T-helper 1 cell treated with Interleukin-12 subunit alpha and Interleukin-12 subunit beta and Interleukin-4 antibody, amounts not matched to agents 30 μg/mL and 1 μg/mL, for 36 hours (primary cell): ENCODE data around the gene NR1D1.

Source experiments
- H3K27ac Mint-ChIP-seq: one replicate; pipeline ENCODE4 v1.8.0; 2021; ENCODE audit warnings: mild to moderate bottlenecking, mixed read lengths
- H3K27me3 Mint-ChIP-seq: one replicate; pipeline ENCODE4 v1.8.0; 2021; ENCODE audit warnings: low read depth, mixed read lengths
- H3K36me3 Mint-ChIP-seq: one replicate; pipeline ENCODE4 v1.8.0; 2021; ENCODE audit warnings: low read depth, mixed read lengths
- H3K4me1 Mint-ChIP-seq: one replicate; pipeline ENCODE4 v1.8.0; 2021; ENCODE audit warnings: low read depth, mixed read lengths
- H3K4me3 Mint-ChIP-seq: one replicate; pipeline ENCODE4 v1.8.0; 2021; ENCODE audit warnings: mild to moderate bottlenecking, moderate library complexity, mixed read lengths
- H3K9me3 Mint-ChIP-seq: one replicate; pipeline ENCODE4 v1.8.0; 2021; ENCODE audit warnings: mixed read lengths

The NR1D1 gene

DNA sequence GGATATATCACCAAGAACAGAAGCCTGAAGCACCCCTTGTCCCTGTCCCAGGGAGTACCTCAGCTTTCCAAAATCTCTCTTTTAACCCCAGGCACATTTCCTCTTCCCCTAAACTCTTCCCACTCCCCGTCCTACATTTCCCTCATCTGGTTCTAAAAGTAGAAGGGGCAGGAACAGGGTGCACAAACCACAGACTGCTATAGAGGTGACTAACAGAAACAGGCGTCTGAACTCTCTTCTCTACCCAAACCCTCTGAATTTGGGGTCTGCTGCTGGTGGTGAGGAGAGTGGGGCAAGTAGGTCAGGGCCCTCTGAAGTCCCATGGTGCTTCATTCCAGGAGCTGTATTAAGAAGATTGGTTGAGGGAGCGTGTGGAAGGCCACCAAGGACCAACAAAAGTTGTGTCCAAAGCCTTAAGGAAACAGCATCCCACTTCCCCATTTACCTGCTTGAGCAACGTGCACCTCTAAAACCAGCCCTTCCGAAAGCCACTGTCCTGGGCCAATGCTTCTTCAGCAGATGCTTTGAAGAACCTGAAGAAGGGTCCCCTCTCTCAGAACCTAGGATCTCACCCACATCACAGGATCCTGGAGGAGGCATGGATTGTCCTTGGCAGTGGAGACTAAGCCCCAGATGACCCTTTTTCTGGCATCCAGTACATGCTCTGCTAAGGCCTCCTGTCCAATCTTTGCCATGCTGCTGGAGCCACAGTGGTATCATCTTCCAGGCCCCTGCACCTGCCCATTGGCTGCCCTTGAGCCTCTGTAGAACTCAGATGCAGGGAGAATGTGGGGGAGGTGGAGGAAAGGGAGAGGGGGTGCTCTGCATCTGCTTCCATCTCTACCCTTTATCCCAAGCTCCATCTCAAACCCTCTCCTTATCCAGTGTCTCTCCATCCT lies 5.7 kb upstream of the NR1D1 start:
- H3K27ac Mint-ChIP-seq: no peak overlapping the region
- H3K4me1 Mint-ChIP-seq: peaks cover 67% of the 10 kb centered on the region
- H3K36me3 Mint-ChIP-seq: no peaks in the 10 kb centered on the region
- H3K27me3 Mint-ChIP-seq: peaks cover 28% of the 10 kb centered on the region
- no peak overlapping the region for H3K4me3 Mint-ChIP-seq
- H3K9me3 Mint-ChIP-seq: no peaks in the 10 kb centered on the region

DNA sequence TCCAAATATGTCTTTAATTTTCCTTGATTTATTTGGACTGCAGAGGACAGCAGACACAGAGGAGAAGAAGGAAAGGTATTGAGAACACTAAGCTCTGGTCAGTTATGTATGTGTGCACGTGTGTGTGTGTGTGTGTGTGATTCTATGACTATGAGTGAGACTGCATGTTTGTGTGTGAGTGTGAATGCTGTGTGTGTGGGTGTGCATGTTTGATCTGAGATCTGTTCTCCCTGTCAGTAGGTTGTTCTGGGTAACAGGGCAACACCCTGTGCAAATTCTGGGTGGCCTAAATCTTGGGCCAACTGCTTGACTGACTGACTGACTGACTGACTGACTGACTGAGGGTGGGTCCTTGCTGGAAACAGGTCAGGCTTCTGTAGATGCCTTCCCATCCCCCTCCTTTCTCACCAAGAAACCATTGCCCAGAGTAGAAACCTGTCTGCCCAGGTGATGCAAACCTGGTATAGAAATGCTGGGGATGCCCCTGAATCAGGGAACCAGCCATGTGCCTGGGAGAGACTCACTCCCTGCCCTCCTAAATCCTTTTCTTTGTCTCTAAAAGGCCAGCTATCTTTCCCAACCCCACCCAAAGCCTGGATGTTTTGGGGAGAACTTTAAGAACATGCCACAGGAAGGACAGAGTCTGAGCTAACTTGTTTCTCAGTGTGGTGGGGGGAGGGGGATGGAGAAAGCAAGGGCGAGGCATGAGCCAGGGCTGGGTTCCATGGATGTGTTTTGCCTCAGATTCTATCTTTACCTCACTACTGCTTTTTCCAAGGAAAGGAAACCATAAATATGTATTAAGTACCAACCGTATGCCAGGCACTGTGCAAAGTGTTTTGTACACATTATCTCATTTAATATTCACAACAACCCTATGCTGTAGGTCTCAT lies 4.5 kb upstream of the NR1D1 start:
- H3K27ac Mint-ChIP-seq: peak overlapping the region; percentile 55
- peaks cover 67% of the 10 kb centered on the region for H3K4me1 Mint-ChIP-seq
- H3K4me3 Mint-ChIP-seq: no peak overlapping the region

DNA sequence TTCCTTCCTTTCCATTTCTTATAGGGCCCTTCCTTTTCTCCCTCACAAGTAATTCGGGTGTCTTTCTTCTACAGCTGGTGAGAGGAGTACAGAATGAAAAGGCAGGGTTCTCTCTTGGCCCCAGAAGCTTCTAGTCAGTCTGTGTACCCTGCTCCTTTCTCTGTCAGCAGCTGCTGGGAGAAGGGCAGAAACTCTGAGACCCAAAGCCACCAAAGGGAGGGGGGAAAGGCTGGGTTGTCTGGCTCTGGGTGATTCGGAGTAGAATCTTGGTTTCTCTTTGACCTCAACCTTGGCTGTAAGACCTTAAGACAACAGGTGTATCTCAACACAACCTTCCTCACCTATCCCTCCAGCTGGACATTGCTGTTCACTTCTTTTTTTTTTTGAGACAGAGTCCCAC lies 3.3 kb upstream of the NR1D1 start:
- Mint-ChIP-seq H3K36me3 (no peaks in the 10 kb centered on the region), H3K9me3 (no peaks in the 10 kb centered on the region), H3K27me3 (peaks cover 29% of the 10 kb centered on the region), H3K4me3 (peak overlapping the region; percentile 28), H3K27ac (no peak overlapping the region), H3K4me1 (peaks cover 70% of the 10 kb centered on the region)

More for the DNA sequence above, 4.5 kb upstream of the NR1D1 start:
- Mint-ChIP-seq H3K27me3 (peaks cover 29% of the 10 kb centered on the region), H3K9me3 (no peaks in the 10 kb centered on the region), H3K36me3 (no peaks in the 10 kb centered on the region)

DNA sequence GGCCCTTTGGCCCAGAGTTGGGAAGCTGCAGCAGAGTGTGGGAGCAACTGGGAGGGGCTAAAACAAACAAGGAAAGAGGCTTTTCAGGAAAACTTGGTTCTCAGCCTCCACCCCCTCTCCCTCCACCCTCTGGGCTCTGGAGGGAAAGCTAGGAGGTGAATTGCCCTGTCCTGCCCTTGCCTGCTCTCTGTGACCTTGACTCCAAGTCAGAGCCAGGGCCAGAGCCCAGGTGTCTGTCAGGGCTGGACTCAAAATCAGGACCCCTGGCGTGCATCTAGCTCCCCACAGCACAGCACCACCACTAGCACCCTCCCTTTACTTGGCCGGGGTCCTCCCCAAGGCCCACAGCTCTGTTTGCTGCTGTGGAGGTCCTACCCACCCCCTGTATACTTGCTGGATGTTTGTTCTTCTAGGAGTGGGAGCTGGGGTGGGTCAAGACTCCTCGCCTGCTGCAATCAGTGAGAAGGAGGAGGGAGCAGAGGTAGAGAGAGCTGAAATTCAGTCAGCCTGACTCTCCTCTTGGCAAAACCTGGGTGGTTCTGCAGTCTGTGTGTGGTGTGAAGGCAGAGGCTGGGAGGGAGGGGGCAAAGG lies 2.8 kb upstream of the NR1D1 start:
- peaks cover 29% of the 10 kb centered on the region for H3K27me3 Mint-ChIP-seq
- no peaks in the 10 kb centered on the region for H3K36me3 Mint-ChIP-seq
- no peak overlapping the region for H3K4me3 Mint-ChIP-seq
- no peaks in the 10 kb centered on the region for H3K9me3 Mint-ChIP-seq
- no peak overlapping the region for H3K27ac Mint-ChIP-seq
- H3K4me1 Mint-ChIP-seq: peaks cover 72% of the 10 kb centered on the region

DNA sequence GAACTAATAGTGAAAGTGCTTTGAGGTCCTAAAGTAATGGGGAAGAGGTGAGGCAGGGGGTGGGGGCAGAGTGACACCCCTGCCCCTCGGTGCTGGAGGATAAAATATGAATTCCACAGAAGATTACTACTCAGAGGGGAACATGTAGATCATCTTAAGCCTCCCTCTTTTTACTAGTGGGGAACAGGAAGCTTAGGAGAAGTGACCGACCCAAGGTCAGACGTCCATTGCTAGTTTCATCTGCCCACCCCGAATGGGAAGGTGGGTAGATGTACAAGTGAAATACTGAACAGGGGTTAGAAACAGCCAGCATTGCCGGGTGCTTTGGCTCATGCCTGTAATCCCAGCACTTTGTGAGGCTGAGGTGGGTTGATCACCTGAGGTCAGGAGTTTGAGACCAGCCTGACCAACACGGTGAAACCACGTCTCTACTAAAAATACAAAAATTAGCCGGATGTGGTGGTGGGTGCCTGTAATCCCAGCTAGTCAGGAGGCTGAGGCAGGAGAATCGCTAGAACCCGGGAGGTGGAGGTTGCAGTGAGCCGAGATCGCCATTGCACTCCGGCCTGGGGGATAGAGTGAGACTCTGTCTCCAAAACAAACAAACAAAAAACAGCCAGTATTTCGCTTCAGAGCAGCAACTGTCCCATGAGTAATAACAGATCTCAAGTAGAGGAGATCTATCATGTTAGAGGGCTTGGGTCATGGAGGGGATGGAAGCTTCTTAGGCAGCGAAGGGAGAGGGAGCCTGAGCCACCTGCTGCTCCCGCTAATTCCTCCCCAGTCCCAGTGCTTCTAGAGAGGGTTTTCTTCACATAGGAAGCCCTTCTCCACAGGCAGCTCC lies 1.2 kb upstream of the NR1D1 start:
- H3K36me3 Mint-ChIP-seq: peaks cover 3% of the 10 kb centered on the region
- peaks cover 15% of the 10 kb centered on the region for H3K27me3 Mint-ChIP-seq
- peak overlapping the region; percentile 74 for H3K27ac Mint-ChIP-seq
- no peak overlapping the region for H3K4me3 Mint-ChIP-seq
- peaks cover 70% of the 10 kb centered on the region for H3K4me1 Mint-ChIP-seq
- no peaks in the 10 kb centered on the region for H3K9me3 Mint-ChIP-seq

DNA sequence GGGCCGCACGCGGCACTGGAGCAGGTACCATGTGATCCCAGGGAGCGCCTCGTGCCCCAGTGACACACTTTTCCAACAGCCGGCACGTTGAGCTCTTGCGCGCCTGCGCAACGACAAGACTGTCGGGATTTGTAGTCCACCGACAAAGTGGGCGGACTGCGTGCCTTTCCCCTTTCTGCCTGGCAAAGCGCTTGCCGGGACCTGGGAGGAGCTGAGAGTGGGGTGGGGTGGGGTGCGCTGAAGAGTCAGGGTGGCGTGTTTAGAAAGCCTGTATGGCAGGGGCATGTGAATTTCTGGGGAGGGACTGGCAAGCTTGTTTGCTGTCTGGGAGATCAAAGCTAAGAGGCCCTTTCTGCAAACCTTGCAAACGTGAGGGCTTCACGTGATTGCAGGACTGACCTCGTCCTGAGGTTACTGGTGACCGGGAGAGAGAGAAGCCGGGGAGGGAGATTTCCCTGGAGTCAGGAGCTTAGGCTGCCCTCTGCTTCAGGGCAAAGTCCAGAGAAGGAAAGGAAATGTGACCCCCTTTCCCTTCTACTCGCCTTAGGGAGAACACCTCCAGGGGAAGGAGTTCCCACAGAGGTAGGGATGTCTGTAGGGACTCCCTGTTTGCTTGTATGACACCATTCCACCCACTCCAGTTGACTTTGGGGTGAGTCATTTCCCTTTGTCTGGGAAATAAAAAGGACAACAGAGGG lies 429 bp upstream of the NR1D1 start:
- peaks cover 7% of the 10 kb centered on the region for H3K27me3 Mint-ChIP-seq
- no peaks in the 10 kb centered on the region for H3K9me3 Mint-ChIP-seq
- peaks cover 7% of the 10 kb centered on the region for H3K36me3 Mint-ChIP-seq
- peak overlapping the region; percentile 71 for H3K27ac Mint-ChIP-seq
- H3K4me3 Mint-ChIP-seq: peak overlapping the region; percentile 87
- H3K4me1 Mint-ChIP-seq: peaks cover 68% of the 10 kb centered on the region

DNA sequence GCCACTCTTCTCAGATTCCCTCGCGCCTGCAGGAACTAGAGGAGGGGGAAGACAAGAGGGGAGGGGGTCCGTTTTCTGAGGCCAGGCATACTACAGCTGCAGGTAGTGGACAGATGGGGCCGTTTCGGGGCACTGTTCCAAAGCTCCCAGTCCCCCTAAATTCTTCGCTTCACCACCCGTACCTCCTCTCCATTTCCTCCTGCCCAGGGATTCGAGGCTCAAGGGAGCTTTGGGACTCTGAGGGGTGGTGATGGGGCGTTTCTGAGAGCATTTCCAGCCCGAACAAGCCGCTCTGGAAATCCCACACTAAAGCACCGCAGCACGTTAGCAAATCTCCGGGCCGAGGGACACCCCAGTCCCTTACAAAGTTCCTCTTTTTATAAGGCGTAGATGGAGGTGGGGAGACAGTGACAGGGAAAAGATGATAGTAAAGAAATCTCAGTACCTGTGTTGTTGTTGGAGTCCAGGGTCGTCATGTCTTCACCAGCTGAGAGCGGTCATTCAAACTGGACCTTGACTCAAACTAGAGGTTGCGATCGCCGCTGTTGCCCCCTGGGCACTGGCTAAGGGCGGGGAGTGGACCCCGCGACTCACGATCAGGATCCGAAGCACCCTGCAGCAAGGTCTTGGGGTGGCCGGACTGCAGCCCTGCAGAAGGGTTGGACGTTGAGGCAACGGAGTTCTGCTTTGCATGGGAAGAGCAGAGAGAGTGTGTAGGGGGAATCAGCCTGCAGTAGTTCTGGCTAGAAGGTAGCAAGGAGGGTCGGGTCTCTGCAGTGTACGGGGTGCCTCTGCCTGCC lies 570 bp downstream of the NR1D1 start:
- Mint-ChIP-seq H3K27ac (peak overlapping the region; percentile 71), H3K9me3 (no peaks in the 10 kb centered on the region), H3K27me3 (peaks cover 4% of the 10 kb centered on the region), H3K4me1 (peaks cover 66% of the 10 kb centered on the region), H3K4me3 (peak overlapping the region; percentile 87), H3K36me3 (peaks cover 7% of the 10 kb centered on the region)

DNA sequence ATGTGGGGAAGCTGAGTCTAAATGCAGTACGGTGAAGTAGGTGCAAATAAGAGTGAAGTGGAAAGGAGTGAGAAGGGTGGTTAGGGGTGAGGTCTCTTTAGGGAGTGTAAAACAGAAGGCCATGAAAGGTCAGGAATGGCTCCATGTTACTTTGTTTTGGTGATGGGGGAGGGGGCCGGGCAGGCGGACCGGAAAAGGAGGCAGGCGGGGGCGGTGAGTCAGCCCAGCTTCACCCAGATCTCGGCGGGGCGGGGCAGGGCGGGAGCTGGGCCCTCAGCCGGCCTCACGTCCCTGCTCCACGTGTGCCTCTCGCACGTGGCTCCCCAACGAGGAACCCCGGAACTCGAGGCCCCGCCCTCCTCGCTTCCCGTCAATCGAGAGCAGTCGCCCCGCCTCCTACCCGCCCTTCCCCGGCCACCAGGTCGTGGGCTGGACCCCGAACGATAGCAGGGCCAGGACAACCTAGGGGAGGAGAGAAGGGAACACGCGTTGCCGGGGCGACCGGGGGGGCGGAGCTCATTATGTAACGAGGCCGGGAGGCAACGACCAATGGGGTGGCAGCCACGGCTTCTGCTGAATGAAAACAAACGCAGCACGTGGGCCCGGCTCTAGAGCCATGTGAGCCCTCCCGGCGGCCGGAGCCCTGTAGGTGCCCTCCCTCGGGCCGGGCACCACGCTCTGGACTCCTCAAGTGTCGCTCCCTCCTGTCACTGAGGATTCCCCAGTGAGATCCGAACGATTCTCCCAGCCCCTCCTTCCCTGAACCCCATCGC lies 1.4 kb downstream of the NR1D1 start:
- Mint-ChIP-seq H3K27me3 (peaks cover 4% of the 10 kb centered on the region), H3K36me3 (peaks cover 10% of the 10 kb centered on the region), H3K4me3 (peak overlapping the region; percentile 87)

DNA sequence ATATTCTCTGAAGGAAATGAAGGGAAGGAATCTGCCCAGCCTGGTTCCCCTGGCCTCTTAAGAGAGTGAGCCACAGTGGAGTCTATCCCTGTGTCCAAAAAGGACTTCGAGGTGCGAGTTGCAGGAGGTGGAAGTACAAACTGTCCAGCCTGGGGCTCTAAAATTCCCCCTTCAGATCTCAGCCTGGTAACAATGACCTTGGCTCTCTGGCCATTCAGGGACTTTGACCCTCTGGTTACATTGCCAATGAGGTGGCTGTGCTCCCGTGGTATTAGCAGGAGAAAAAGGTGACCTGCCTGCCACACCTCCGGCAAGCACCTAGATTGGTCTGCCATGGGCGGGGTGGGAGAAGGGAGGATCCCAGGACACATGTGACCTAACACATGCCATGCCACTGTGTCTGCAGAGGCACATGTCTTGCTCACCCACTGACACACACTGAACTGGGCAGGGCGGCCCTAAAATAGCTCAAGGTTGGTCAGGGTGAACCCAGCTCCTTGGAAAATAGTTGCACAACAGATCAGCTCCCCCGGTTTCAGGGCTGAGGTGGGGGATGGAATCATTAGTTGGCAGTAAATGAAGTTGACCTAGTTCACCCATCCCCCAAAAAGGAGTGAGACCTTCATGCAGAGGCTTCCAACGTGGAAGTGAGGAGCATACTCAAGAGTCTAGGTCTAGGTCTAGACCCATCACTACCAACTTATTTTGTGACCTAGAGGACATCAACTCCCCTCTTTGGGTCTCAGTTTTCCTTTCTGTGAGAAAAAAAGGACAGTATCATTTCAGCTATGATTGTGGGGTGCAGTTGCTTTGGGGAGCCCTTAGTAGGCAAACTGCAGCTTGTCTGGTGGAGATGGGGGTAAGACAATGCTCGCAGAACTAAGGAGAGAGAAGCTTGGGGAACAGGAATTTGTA lies 2.2 kb downstream of the NR1D1 start:
- no peaks in the 10 kb centered on the region for H3K9me3 Mint-ChIP-seq
- H3K4me3 Mint-ChIP-seq: peak overlapping the region; percentile 63
- H3K27ac Mint-ChIP-seq: peak overlapping the region; percentile 75
- peaks cover 4% of the 10 kb centered on the region for H3K27me3 Mint-ChIP-seq
- peaks cover 16% of the 10 kb centered on the region for H3K36me3 Mint-ChIP-seq
- peaks cover 54% of the 10 kb centered on the region for H3K4me1 Mint-ChIP-seq

More for the DNA sequence above, 1.4 kb downstream of the NR1D1 start:
- Mint-ChIP-seq H3K27ac (peak overlapping the region; percentile 75), H3K9me3 (no peaks in the 10 kb centered on the region), H3K4me1 (peaks cover 59% of the 10 kb centered on the region)

DNA sequence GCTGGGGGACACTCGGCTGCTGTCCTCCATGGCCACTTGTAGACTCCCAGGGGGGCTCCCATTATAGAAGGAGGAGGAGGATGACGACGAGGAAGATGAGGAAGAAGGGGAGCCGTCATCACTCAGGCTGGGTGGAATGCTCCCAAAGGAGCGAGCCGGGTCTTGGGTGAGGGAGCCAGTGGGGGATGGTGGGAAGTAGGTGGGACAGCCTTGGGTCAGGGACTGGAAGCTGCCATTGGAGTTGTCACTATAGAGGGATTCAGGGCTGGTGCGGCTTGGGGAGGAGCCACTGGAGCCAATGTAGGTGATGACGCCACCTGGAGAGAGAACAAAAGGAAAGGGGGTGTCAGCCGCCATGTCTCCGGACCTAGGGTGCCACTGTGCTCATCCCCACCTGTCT lies 3.3 kb downstream of the NR1D1 start:
- peak overlapping the region; percentile 68 for H3K4me3 Mint-ChIP-seq
- H3K4me1 Mint-ChIP-seq: peaks cover 53% of the 10 kb centered on the region
- peaks cover 4% of the 10 kb centered on the region for H3K27me3 Mint-ChIP-seq
- H3K27ac Mint-ChIP-seq: peak overlapping the region; percentile 80
- peaks cover 16% of the 10 kb centered on the region for H3K36me3 Mint-ChIP-seq
- no peaks in the 10 kb centered on the region for H3K9me3 Mint-ChIP-seq

DNA sequence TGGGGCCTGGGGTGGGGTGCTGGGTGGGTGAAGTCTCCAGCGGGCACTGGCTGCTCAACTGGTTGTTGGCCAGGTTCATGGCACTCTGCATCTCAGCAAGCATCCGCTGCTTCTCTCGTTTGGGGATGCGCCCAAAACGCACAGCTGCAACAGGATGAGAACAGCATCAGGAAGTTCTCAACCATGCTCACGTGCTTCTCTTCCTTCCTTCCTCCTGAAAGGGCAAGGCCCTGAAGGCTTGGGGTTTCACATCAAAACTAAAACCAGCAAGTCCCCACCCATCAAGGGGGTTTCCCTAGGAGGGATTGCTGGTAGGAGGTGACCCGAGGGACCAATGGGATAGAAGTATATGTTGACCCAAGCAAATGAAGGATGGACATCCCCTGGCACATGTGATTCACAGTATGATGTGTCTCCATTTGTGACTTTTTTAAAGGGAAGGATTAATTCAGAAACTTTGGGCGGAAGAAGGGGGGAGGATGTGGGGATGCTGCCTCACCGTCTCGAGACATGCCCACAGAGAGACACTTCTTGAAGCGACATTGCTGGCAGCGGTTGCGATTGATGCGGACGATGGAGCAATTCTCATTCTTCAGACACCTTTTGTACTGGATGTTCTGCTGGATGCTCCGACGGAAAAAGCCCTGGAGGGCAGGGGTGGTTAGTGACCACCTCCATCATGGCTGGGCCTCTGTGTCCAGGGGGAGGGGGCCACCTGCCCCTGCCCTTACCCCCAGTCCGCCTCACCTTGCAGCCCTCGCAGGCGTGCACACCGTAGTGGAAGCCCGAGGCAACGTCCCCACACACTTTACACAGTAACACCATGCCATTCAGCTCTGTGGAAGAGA lies 4.2 kb downstream of the NR1D1 start:
- Mint-ChIP-seq H3K27ac (peak overlapping the region; percentile 80), H3K36me3 (peaks cover 16% of the 10 kb centered on the region), H3K4me1 (peaks cover 50% of the 10 kb centered on the region), H3K27me3 (peaks cover 1% of the 10 kb centered on the region), H3K4me3 (peak overlapping the region; percentile 68), H3K9me3 (no peaks in the 10 kb centered on the region)
